HG02610 (cell line): ENCODE results near the gene HINT2.
A peak's percentile ranks its signal among the peaks of the same experiment; 100 is the strongest.

Experiments used
- ATAC-seq: cut with Tn5 transposase; IDR thresholded peaks from one replicate; pipeline ENCODE4 v1.9.1; 2021; ENCODE audit warnings: mild to moderate bottlenecking, moderate library complexity; ENCODE audit not compliant: unreplicated experiment

HINT2 gene

GRCh38 chr9:35812025-35812602 lies 2.7 kb downstream of the HINT2 start, which contains the start of gene SPAG8:
SPAG8 (minus strand) TSS chr9:35812262; CDS start chr9:35812147, 115 bp downstream.
- ATAC-seq: peak; percentile 70

GRCh38 chr9:35811381-35812024 lies 3.3 kb downstream of the HINT2 start:
- ATAC-seq: no peak

DNA sequence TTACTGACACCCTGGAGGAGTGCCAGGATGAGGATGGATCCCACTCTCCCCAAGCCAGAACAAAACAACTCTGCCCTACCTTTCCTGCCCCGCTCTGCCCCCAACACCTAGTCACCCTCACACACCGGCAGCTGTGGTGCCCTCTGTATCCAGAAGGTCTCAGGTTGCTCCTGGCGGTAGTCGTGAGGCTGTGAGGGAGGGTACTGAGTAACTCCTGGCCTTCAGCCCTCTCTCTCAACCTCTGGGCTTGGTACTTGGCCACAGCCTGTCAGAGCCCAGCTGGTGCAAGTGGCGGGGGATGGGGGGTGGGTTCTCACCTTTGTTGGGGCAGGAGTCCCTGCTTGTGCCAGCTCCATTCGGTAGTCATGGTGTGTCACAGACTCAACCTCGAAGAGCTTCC lies 4.7 kb downstream of the HINT2 start:
- ATAC-seq: no peak

DNA sequence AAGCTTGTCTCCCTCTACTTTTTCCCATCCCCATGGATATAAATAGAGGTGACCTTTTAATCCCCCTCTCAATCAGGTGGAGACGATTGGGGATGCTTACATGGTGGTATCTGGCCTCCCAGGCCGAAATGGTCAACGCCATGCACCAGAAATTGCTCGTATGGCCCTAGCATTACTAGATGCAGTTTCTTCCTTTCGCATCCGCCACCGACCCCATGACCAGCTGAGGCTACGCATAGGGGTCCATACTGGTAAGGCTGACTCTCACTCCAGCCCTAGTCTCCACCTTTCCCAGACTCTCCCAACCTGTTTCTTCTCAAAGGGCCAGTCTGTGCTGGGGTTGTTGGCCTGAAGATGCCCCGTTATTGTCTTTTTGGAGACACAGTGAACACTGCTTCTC lies 6.4 kb downstream of the HINT2 start:
- ATAC-seq: no peak

DNA sequence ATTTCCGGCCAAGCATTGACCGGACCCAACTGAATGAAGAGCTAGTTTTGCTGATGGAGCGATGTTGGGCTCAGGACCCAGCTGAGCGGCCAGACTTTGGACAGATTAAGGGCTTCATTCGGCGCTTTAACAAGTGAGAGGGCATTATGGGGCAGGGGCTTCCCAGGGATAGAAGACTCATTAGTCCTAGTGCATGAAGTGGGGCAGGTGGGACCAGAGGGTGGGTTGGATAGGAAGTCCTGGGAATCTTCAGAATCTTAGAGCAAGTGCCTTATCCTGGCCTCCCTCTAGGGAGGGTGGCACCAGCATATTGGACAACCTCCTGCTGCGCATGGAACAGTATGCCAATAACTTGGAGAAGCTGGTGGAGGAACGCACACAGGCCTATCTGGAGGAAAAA lies 8.7 kb downstream of the HINT2 start:
- ATAC-seq: no peak

DNA sequence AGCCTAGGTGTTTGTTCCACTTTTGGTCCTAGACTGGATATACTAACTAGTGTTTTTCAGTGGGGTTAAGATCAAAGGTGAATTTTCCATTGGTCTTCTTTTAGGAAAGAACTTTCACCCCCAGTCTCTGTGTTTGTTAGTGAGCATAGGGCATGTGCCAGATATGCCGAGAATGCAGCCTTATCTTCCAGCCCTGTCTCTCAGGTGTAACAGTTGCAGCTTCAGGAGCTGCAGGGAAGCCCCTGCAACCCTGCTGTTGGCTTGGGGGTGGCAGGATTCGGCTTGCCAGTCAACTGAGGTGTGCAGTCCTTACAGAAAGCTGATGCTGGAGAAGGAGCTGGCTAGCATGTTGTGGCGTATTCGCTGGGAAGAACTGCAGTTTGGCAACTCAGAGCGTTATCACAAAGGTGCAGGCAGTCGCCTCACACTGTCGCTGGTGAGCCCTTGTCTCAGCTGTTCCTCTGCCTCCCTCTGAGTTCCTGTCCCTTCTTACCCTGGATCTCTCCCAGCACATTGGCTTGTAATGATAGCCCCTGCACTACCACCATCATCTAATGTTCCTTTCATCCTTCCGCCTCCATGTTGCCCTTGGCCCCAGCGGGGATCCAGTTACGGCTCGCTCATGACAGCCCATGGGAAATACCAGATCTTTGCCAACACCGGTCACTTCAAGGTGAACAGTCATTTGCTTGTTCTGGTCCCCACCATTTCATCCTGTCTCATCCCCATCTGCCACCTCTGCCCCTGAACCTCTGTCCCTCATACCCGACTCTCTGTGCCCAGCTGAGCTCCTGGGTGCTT lies 13.3 kb downstream of the HINT2 start:
- no peak for ATAC-seq

GRCh38 chr9:35800530-35800929 lies 14.3 kb downstream of the HINT2 start:
- ATAC-seq: no peak

DNA sequence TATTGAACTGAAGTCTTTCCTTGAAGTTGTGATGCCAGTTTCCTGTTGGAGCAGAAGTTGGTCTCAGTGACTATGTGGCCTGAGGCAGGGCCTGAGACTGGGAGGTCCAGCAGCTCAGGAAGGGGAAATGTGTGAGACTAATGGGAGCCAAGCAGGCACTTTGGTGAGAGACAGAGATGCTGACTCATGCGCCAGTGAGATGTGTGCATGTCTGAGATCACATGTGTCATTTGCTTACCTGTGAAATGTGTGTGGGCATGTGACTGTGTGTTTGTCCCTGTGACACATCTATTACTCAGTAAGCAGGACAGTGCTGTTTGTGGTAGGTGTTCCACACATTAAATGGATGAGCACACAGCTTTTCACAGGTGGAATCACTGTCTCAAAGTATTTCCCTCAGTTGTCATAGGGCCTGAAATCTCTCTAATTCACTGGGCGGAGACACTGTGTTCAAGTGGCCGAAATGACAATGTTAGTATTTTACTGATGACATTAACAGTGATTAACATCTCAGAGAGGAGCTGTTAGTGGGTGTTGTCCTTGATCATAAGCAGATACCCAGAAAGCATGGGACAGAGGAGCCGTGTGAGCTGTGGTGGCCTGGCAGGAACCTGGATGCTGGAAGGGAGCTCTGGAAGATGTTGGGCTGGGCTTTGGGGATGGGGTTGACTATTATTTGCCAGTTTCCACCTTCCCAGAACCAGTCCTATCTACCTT lies 16.0 kb downstream of the HINT2 start:
- peak; percentile 76 for ATAC-seq

- ATAC-seq: no peak
These were observed 17.3 kb downstream of the HINT2 start for GRCh38 chr9:35797311-35798109.

- no peak for ATAC-seq
These were observed 19.1 kb downstream of the HINT2 start for GRCh38 chr9:35795695-35796094.

DNA sequence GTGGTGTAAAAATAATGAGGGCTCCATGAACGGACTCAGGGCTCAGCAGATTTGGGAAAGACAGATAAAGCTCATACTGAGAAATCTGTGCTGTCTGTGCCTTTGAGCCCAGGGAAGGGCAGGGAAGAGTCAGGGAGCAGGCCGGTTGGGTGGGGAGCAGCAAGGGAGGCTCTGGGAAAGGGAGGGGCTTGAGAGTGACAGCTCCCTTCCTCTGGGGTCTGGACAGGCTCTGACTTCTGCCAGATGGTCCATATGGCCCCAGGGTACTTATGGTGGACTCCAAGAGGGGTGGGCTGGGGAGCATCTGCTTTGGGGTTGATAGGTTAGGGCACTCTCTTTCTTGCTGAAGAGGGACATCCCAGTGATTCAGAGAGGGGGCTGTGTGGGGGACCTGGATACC lies 21.4 kb downstream of the HINT2 start:
- ATAC-seq: no peak

DNA sequence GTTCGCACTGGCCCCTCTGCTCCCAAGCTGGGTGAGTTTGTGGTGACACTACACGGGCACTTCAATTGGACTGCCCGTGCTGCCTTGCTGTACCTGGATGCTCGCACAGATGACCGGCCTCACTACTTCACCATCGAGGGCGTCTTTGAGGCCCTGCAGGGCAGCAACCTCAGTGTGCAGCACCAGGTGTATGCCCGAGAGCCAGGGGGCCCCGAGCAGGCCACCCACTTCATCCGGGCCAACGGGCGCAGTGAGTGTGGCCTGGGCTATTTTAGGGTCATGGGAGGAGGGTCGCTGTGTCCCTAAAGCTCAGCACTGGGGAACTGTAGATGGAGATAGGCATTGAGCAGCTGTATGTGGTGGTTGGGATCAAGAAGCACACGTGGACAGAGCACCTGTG lies 22.0 kb downstream of the HINT2 start:
- no peak for ATAC-seq

DNA sequence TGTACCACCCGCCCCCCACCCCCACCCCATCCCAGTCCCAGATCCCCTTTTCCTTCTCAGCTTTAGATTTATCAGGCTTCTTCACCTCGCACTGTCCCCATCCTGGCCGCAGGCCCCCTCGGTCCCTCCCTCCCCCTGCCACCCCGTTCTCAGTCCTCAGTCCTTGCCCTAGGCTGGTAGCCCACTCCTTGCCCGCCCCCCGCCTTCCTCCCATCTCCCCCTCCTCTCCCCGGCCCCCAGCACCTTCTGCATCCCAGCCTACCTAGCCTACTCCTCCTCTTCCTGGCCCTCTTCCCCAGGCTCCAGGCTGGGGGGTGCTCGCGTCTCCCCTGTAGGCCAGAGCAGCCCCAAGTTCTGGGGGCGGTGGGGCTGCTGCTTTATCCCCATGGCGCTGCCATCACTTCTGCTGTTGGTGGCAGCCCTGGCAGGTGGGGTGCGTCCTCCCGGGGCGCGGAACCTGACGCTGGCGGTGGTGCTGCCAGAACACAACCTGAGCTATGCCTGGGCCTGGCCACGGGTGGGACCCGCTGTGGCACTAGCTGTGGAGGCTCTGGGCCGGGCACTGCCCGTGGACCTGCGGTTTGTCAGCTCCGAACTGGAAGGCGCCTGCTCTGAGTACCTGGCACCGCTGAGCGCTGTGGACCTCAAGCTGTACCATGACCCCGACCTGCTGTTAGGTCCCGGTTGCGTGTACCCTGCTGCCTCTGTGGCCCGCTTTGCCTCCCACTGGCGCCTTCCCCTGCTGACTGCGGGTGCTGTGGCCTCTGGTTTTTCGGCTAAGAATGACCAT lies 22.6 kb downstream of the HINT2 start:
- no peak for ATAC-seq

GRCh38 chr9:35791297-35791921 lies 23.4 kb downstream of the HINT2 start, which contains the start of gene NPR2:
NPR2 (plus strand) TSS chr9:35791591; CDS start chr9:35792409, 818 bp downstream.
- no peak for ATAC-seq

GRCh38 chr9:35790385-35791296 lies 24.2 kb downstream of the HINT2 start:
- ATAC-seq: no peak

- ATAC-seq: no peak
These were observed 24.8 kb downstream of the HINT2 start for GRCh38 chr9:35790025-35790384.

DNA sequence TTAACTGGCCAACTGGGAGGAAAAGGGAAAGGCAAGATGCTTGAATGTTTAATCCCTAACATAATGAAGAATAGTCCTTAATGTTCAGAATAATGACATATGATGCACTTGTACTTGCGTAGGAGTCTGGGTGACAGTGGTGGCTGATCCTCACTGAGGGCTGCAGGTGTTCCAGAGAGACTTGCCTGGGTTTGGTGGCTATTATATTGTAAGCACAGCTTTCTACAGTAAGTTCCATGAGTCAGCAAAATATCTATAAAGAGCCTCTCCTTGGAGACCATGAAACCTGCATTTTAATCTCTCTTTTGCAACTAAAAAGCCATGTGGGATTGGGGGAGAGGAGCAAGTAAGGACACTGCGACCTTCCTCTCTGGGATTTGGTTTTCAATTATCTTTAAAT lies 25.3 kb downstream of the HINT2 start:
- ATAC-seq: no peak

GRCh38 chr9:35783418-35783817 lies 31.4 kb downstream of the HINT2 start:
- ATAC-seq: no peak
